T-cell (primary cell): ENCODE data around the gene SGO1. TPM values are rescaled to one million over a fixed set of nuclear protein-coding genes. Genes with fewer than 3 reads are reported as not detected.

Experiments
- ATAC-seq, 4 experiments: fragments of 200-7000 bp in 3 of 4; fragments of 150-1000 bp in 1 of 4; cut with Tn5 transposase; replicated peaks in 1 of 4; 1 replicate in 3 of 4; 2 replicates in 1 of 4; pipeline ENCODE4 v1.10.0; 2021; ENCODE audit warnings: moderate library complexity in 3 of 4, mild to moderate bottlenecking in 2 of 4, moderate number of reproducible peaks in 1 of 4
- CTCF ChIA-PET, 2 donors: fragments of 300-600 bp; sonication (Branson Sonifier 250); formaldehyde crosslinking; loops; one replicate each; lab custom pipeline; 2022; ENCODE audit warnings: antibody characterized with exemption in 2 of 2; lab: Charles Lee
- POLR2A ChIA-PET, 2 donors: fragments of 300-600 bp; sonication (Branson Sonifier 250); formaldehyde crosslinking; loops; one replicate each; lab custom pipeline; 2022; ENCODE audit warnings: antibody characterized with exemption in 2 of 2; lab: Charles Lee
- DNase-seq, 35 experiments: peaks; one replicate each; pipeline versions ENCODE4 v3.0.0 to v3.0.0-alpha.2; 2013 to 2023
- H3K27ac ChIP-seq: one replicate; pipeline ENCODE4 v1.5.1; 2013; ENCODE audit warnings: low read length
- H3K27me3 ChIP-seq, 2 experiments: replicated peaks in 1 of 2; 1 replicate in 1 of 2; 2 replicates in 1 of 2; pipeline versions ENCODE4 v1.6.1 to v1.7.0; 2013; ENCODE audit warnings: low read length in 1 of 2, mixed read lengths in 1 of 2; ENCODE audit not compliant: control insufficient read depth in 2 of 2, insufficient read depth in 2 of 2; ENCODE audit errors: extremely low read depth in 1 of 2
- H3K36me3 ChIP-seq, 2 donors: 1 replicate in 1 of 2; 2 replicates in 1 of 2; pipeline versions ENCODE4 v1.6.1 to v1.7.0; 2013; ENCODE audit warnings: low read length in 1 of 2; ENCODE audit not compliant: control insufficient read depth in 2 of 2, insufficient read depth in 1 of 2; ENCODE audit errors: extremely low read depth in 1 of 2
- H3K4me1 ChIP-seq, 2 experiments: 1 replicate in 1 of 2; 2 replicates in 1 of 2; pipeline versions ENCODE4 v1.6.1 to v1.7.0; 2013; ENCODE audit warnings: low read length in 2 of 2, mixed read lengths in 1 of 2; ENCODE audit not compliant: insufficient read depth in 2 of 2, control insufficient read depth in 1 of 2; ENCODE audit errors: extremely low read depth in 1 of 2
- H3K4me3 ChIP-seq, 2 donors: 1 replicate in 1 of 2; 2 replicates in 1 of 2; pipeline versions ENCODE4 v1.5.1 to v1.7.0; 2013; ENCODE audit warnings: mild to moderate bottlenecking in 2 of 2, low read length in 1 of 2, moderate library complexity in 1 of 2; ENCODE audit not compliant: control insufficient read depth in 1 of 2; ENCODE audit errors: extremely low read depth in 1 of 2
- H3K9me3 ChIP-seq: 2 replicates; pipeline ENCODE4 v1.7.0; 2013
- H3K27ac Mint-ChIP-seq, 2 donors: one replicate each; pipeline ENCODE4 v1.8.0; 2020 to 2021; ENCODE audit warnings: mild to moderate bottlenecking in 2 of 2, mixed read lengths in 2 of 2
- H3K27me3 Mint-ChIP-seq, 2 donors: one replicate each; pipeline ENCODE4 v1.8.0; 2021 to 2022; ENCODE audit warnings: mixed read lengths in 2 of 2
- H3K36me3 Mint-ChIP-seq: one replicate; pipeline ENCODE4 v1.8.0; 2021; ENCODE audit warnings: mixed read lengths
- H3K4me1 Mint-ChIP-seq, 3 donors: one replicate each; pipeline ENCODE4 v1.8.0; 2020 to 2022; ENCODE audit warnings: mixed read lengths in 3 of 3, mild to moderate bottlenecking in 1 of 3
- H3K4me3 Mint-ChIP-seq, 3 donors: one replicate each; pipeline ENCODE4 v1.8.0; 2020 to 2022; ENCODE audit warnings: mild to moderate bottlenecking in 3 of 3, mixed read lengths in 3 of 3, moderate library complexity in 3 of 3
- H3K9me3 Mint-ChIP-seq, 3 donors: one replicate each; pipeline ENCODE4 v1.8.0; 2020 to 2022; ENCODE audit warnings: mixed read lengths in 3 of 3
- WGBS: methylation state at CpG from one replicate; pipeline ENCODE4 v1.1.5; 2013; ENCODE audit warnings: missing lambda C conversion rate; ENCODE audit not compliant: insufficient coverage; 5-methylcytosine and 5-hydroxymethylcytosine counted together
- total RNA-seq, 35 experiments: library from RNA in 6 of 35; stranded (reverse) in 6 of 35; fragments of 120-200 nt in 1 of 35; gene quantifications; one replicate each; pipeline versions ENCODE4 v1.2.1 to v1.2.4 and lab custom pipeline; 2013 to 2026

SGO1 gene
- total RNA-seq, 5 donors from 2014 or later (not counting 1 experiment from before 2014, with no cell fraction given): 0.58 to 1.1 (median 0.70) TPM

- peaks cover 7 to 8% (median 7%) of the 10 kb centered on the region in 3 donors for H3K4me1 Mint-ChIP-seq
- WGBS: 95% methylated on average over 3 of the region's 7 CpGs
- ChIA-PET CTCF (no interaction called here), POLR2A (interaction anchor here in 1 of 2 donors (0.6 kb wide), 1 partner anchor 144 kb away, joined by 3 read pairs; no protein-coding TSS in a partner anchor)
- Histone ChIP-seq H3K27me3 (no peaks in the 10 kb centered on the region), H3K4me1 (peaks cover 0 to 2% of the 10 kb centered on the region in 2 experiments), H3K9me3 (no peaks in the 10 kb centered on the region), H3K36me3 (no peaks in the 10 kb centered on the region), H3K27ac (no peak overlapping the region), H3K4me3 (no peak overlapping the region)
- H3K27ac Mint-ChIP-seq: no peak overlapping the region
- ATAC-seq (no peak), DNase-seq (no peak)
- no peaks in the 10 kb centered on the region for H3K9me3 Mint-ChIP-seq
- peaks cover 3% of the 10 kb centered on the region for H3K36me3 Mint-ChIP-seq
- no peaks in the 10 kb centered on the region for H3K27me3 Mint-ChIP-seq
- no peak overlapping the region for H3K4me3 Mint-ChIP-seq
Observed at GRCh38 chr3:20194793-20195460, 8.9 kb upstream of the SGO1 start.

- Histone ChIP-seq H3K27ac (no peak overlapping the region), H3K27me3 (no peaks in the 10 kb centered on the region), H3K9me3 (no peaks in the 10 kb centered on the region), H3K36me3 (no peaks in the 10 kb centered on the region), H3K4me1 (peaks cover 10 to 12% of the 10 kb centered on the region in 2 experiments), H3K4me3 (no peak overlapping the region)
- H3K27me3 Mint-ChIP-seq: no peaks in the 10 kb centered on the region
- no peak for DNase-seq
- ATAC-seq: no peak
- ChIA-PET CTCF (no interaction called here), POLR2A (no interaction called here)
- peaks cover 0 to 6% (median 5%) of the 10 kb centered on the region in 3 donors for H3K4me1 Mint-ChIP-seq
- no peak overlapping the region for H3K27ac Mint-ChIP-seq
- no peak overlapping the region for H3K4me3 Mint-ChIP-seq
- 100% methylated on average over 2 of the region's 5 CpGs for WGBS
- H3K9me3 Mint-ChIP-seq: no peaks in the 10 kb centered on the region
- H3K36me3 Mint-ChIP-seq: no peaks in the 10 kb centered on the region
Observed at GRCh38 chr3:20190991-20191390, 5.0 kb upstream of the SGO1 start.

GRCh38 chr3:20186600-20187004 lies 596 bp upstream of the SGO1 start:
- Histone ChIP-seq H3K27ac (peak overlapping the region; percentile 98), H3K27me3 (no peaks in the 10 kb centered on the region), H3K4me3 (peak overlapping the region; percentile 87 to 90), H3K9me3 (no peaks in the 10 kb centered on the region), H3K4me1 (peaks cover 16 to 19% of the 10 kb centered on the region in 2 experiments), H3K36me3 (no peaks in the 10 kb centered on the region)
- ChIA-PET POLR2A (interaction anchor here (0.6 to 1.1 kb wide), 10 partner anchors 8 to 239 kb away, joined by 3 to 8 read pairs (median 4); no protein-coding TSS in a partner anchor), CTCF (interaction anchor here in 1 of 2 donors (0.6 to 1.0 kb wide), 4 partner anchors 145 to 1035 kb away, joined by 3 to 5 read pairs (median 4); no protein-coding TSS in a partner anchor)
- WGBS: 0% methylated on average over 7 of the region's 9 CpGs
- no peak for DNase-seq
- H3K9me3 Mint-ChIP-seq: no peaks in the 10 kb centered on the region
- no peaks in the 10 kb centered on the region for H3K36me3 Mint-ChIP-seq
- H3K4me3 Mint-ChIP-seq: no peak overlapping the region
- H3K27ac Mint-ChIP-seq: no peak overlapping the region
- no peaks in the 10 kb centered on the region for H3K27me3 Mint-ChIP-seq
- peaks cover 0 to 7% (median 6%) of the 10 kb centered on the region in 3 donors for H3K4me1 Mint-ChIP-seq
- peak in 3 of 4 experiments; percentile 0 to 1 (median 0) for ATAC-seq

- no peaks in the 10 kb centered on the region for H3K27me3 ChIP-seq
- ATAC-seq (no peak), DNase-seq (peak in 6 of 35 experiments; percentile 1 to 41 (median 8))
- H3K4me3 ChIP-seq: peak overlapping the region; percentile 87 to 90
- no peaks in the 10 kb centered on the region for H3K36me3 ChIP-seq
- 0% methylated on average over 2 of the region's 12 CpGs for WGBS
- H3K9me3 Mint-ChIP-seq: no peaks in the 10 kb centered on the region
- H3K27me3 Mint-ChIP-seq: no peaks in the 10 kb centered on the region
- ChIA-PET POLR2A (interaction anchor here in 1 of 2 donors (0.6 kb wide), 1 partner anchor 81 kb away, joined by 9 read pairs; no protein-coding TSS in a partner anchor), CTCF (interaction anchor here in 1 of 2 donors (0.9 kb wide), 1 partner anchor 156 kb away, joined by 5 read pairs; no protein-coding TSS in a partner anchor)
- H3K4me3 Mint-ChIP-seq: no peak overlapping the region
- H3K4me1 ChIP-seq: peaks cover 16 to 19% of the 10 kb centered on the region in 2 experiments
- H3K36me3 Mint-ChIP-seq: no peaks in the 10 kb centered on the region
- H3K4me1 Mint-ChIP-seq: peaks cover 0 to 7% (median 6%) of the 10 kb centered on the region in 3 donors
- H3K27ac Mint-ChIP-seq: no peak overlapping the region
- no peaks in the 10 kb centered on the region for H3K9me3 ChIP-seq
- H3K27ac ChIP-seq: peak overlapping the region; percentile 98
Observed at GRCh38 chr3:20185331-20185678, 701 bp downstream of the SGO1 start.

GRCh38 chr3:20182206-20182605 lies 3.8 kb downstream of the SGO1 start:
- Mint-ChIP-seq H3K27me3 (no peaks in the 10 kb centered on the region), H3K36me3 (no peaks in the 10 kb centered on the region), H3K4me3 (no peak overlapping the region), H3K27ac (no peak overlapping the region), H3K4me1 (peaks cover 0 to 2% (median 0%) of the 10 kb centered on the region in 3 donors), H3K9me3 (no peaks in the 10 kb centered on the region)
- no peaks in the 10 kb centered on the region for H3K36me3 ChIP-seq
- H3K27ac ChIP-seq: no peak overlapping the region
- ChIA-PET CTCF (interaction anchor here in 1 of 2 donors (0.6 to 1.0 kb wide), 2 partner anchors 22 to 35 kb away, joined by 3 to 4 read pairs; no protein-coding TSS in a partner anchor), POLR2A (no interaction called here)
- WGBS: 90% methylated on average over 2 of the region's 4 CpGs
- H3K9me3 ChIP-seq: no peaks in the 10 kb centered on the region
- ATAC-seq (no peak), DNase-seq (no peak)
- no peak overlapping the region for H3K4me3 ChIP-seq
- peaks cover 12 to 13% of the 10 kb centered on the region in 2 experiments for H3K4me1 ChIP-seq
- H3K27me3 ChIP-seq: no peaks in the 10 kb centered on the region

GRCh38 chr3:20181276-20181675 lies 4.7 kb downstream of the SGO1 start:
- H3K4me3 Mint-ChIP-seq: no peak overlapping the region
- ChIA-PET CTCF (interaction anchor here in 1 of 2 donors (0.5 kb wide), 1 partner anchor 205 kb away, joined by 3 read pairs; no protein-coding TSS in a partner anchor), POLR2A (no interaction called here)
- H3K9me3 Mint-ChIP-seq: no peaks in the 10 kb centered on the region
- no CpG with 5 or more reads among the region's 3 CpGs for WGBS
- ATAC-seq: no peak
- Histone ChIP-seq H3K27ac (no peak overlapping the region), H3K9me3 (no peaks in the 10 kb centered on the region), H3K4me3 (no peak overlapping the region), H3K36me3 (no peaks in the 10 kb centered on the region), H3K27me3 (no peaks in the 10 kb centered on the region), H3K4me1 (peaks cover 6 to 7% of the 10 kb centered on the region in 2 experiments)
- H3K27ac Mint-ChIP-seq: no peak overlapping the region
- H3K27me3 Mint-ChIP-seq: no peaks in the 10 kb centered on the region
- peaks cover 0 to 2% (median 0%) of the 10 kb centered on the region in 3 donors for H3K4me1 Mint-ChIP-seq
- no peak for DNase-seq
- H3K36me3 Mint-ChIP-seq: no peaks in the 10 kb centered on the region
